ENCODE results near the gene MGAT5B. TPM values are rescaled to one million over a fixed set of nuclear protein-coding genes. Genes with fewer than 3 reads are reported as not detected.
A peak's percentile ranks its signal among the peaks of the same experiment; 100 is the strongest.

MGAT5B gene
- total and polyA plus RNA-seq, 2 experiments from 2014 or later = 1.6 to 10.0 TPM

DNA sequence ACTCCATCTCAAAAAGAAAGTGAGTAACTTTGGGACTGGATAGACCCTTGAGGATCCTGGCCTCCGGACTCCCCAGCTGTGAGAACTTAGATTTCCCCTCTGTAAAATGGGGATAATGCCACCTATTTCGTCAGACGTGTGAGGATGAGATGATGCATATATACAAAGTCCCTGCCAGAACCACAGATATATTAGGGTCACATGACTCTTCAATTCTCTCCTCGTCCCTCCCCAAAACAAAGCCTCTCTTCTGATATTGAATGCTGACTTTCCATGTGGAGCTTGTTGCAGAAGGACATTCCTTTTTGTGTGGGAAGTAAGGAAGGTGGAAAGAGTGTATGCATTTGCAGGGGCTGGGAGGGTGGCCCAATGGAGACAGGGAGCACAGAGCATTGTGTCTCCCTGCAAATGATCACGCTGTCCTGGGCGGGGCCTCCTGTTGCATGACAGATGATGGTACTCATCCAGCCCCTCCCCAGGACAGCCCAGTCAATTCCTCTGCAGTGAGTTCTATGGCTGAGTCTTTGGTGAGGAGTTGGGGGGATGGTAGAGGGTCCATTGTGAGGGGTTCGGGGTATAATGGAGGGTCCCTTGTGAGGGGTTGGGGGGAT, 35.1 kb upstream of the MGAT5B start:
- no peaks in the 10 kb centered on the region for H3F3A ChIP-seq (replicated peaks; ENCODE audit: low read depth)
- Mint-ChIP-seq H3K27ac (no peak overlapping the region), H3K9me3 (no peaks in the 10 kb centered on the region), H3K4me3 (no peak overlapping the region), H3K36me3 (ENCODE audit: low read depth) (no peaks in the 10 kb centered on the region), H3K27me3 (ENCODE audit: insufficient read depth, low read depth, poor library complexity) (peaks cover 11% of the 10 kb centered on the region), H3K4me1 (peaks cover 3% of the 10 kb centered on the region; the same call in 2 of the 3 replicates)
- H4K20me1 ChIP-seq (replicated peaks; ENCODE audit: insufficient read depth) = no peaks in the 10 kb centered on the region
- H3K36me3 ChIP-seq (ENCODE audit: insufficient read depth) = no peaks in the 10 kb centered on the region
- H2AFZ ChIP-seq = no peak overlapping the region
- no peaks in the 10 kb centered on the region for H3K27me3 ChIP-seq (ENCODE audit: insufficient read depth)
- H3K4me1 ChIP-seq (ENCODE audit: insufficient read depth) = no peaks in the 10 kb centered on the region
- H3K79me2 ChIP-seq (replicated peaks; ENCODE audit: insufficient read depth) = no peaks in the 10 kb centered on the region
- TF ChIP-seq STAT1 (IDR thresholded peaks at IDR 0.05; ENCODE audit: unreplicated experiment) (no peak), JUNB (IDR thresholded peaks at IDR 0.05; ENCODE audit: unreplicated experiment) (no peak), EZH2 (IDR thresholded peaks at IDR 0.05; ENCODE audit: low read depth, unreplicated experiment) (no peak), EZH2phosphoT487 (IDR thresholded peaks at IDR 0.05; ENCODE audit: unreplicated experiment) (no peak), CREB1 (CRISPR knock-in tag; IDR thresholded peaks at IDR 0.05; ENCODE audit: low read depth) (no peak), POLR2AphosphoS5 (IDR thresholded peaks at IDR 0.05; ENCODE audit: low read depth) (no peak), NANOG (IDR thresholded peaks at IDR 0.05; ENCODE audit: borderline replicate concordance) (no peak), ZNF331 (CRISPR knock-in tag; IDR thresholded peaks at IDR 0.05; ENCODE audit: low read depth) (no peak), ZNF114 (CRISPR knock-in tag; IDR thresholded peaks at IDR 0.05) (no peak)
- TF ChIP-seq, protein P1, sequence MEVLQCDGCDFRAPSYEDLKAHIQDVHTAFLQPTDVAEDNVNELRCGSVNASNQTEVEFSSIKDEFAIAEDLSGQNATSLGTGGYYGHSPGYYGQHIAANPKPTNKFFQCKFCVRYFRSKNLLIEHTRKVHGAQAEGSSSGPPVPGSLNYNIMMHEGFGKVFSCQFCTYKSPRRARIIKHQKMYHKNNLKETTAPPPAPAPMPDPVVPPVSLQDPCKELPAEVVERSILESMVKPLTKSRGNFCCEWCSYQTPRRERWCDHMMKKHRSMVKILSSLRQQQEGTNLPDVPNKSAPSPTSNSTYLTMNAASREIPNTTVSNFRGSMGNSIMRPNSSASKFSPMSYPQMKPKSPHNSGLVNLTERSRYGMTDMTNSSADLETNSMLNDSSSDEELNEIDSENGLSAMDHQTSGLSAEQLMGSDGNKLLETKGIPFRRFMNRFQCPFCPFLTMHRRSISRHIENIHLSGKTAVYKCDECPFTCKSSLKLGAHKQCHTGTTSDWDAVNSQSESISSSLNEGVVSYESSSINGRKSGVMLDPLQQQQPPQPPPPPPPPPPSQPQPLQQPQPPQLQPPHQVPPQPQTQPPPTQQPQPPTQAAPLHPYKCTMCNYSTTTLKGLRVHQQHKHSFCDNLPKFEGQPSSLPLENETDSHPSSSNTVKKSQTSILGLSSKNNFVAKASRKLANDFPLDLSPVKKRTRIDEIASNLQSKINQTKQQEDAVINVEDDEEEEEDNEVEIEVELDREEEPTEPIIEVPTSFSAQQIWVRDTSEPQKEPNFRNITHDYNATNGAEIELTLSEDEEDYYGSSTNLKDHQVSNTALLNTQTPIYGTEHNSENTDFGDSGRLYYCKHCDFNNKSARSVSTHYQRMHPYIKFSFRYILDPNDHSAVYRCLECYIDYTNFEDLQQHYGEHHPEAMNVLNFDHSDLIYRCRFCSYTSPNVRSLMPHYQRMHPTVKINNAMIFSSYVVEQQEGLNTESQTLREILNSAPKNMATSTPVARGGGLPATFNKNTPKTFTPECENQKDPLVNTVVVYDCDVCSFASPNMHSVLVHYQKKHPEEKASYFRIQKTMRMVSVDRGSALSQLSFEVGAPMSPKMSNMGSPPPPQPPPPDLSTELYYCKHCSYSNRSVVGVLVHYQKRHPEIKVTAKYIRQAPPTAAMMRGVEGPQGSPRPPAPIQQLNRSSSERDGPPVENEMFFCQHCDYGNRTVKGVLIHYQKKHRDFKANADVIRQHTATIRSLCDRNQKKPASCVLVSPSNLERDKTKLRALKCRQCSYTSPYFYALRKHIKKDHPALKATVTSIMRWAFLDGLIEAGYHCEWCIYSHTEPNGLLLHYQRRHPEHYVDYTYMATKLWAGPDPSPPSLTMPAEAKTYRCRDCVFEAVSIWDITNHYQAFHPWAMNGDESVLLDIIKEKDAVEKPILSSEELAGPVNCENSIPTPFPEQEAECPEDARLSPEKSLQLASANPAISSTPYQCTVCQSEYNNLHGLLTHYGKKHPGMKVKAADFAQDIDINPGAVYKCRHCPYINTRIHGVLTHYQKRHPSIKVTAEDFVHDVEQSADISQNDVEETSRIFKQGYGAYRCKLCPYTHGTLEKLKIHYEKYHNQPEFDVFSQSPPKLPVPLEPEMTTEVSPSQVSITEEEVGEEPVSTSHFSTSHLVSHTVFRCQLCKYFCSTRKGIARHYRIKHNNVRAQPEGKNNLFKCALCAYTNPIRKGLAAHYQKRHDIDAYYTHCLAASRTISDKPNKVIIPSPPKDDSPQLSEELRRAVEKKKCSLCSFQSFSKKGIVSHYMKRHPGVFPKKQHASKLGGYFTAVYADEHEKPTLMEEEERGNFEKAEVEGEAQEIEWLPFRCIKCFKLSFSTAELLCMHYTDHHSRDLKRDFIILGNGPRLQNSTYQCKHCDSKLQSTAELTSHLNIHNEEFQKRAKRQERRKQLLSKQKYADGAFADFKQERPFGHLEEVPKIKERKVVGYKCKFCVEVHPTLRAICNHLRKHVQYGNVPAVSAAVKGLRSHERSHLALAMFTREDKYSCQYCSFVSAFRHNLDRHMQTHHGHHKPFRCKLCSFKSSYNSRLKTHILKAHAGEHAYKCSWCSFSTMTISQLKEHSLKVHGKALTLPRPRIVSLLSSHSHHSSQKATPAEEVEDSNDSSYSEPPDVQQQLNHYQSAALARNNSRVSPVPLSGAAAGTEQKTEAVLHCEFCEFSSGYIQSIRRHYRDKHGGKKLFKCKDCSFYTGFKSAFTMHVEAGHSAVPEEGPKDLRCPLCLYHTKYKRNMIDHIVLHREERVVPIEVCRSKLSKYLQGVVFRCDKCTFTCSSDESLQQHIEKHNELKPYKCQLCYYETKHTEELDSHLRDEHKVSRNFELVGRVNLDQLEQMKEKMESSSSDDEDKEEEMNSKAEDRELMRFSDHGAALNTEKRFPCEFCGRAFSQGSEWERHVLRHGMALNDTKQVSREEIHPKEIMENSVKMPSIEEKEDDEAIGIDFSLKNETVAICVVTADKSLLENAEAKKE (CRISPR knock-in tag; IDR thresholded peaks at IDR 0.05) = no peak
- TF ChIP-seq, protein P2, sequence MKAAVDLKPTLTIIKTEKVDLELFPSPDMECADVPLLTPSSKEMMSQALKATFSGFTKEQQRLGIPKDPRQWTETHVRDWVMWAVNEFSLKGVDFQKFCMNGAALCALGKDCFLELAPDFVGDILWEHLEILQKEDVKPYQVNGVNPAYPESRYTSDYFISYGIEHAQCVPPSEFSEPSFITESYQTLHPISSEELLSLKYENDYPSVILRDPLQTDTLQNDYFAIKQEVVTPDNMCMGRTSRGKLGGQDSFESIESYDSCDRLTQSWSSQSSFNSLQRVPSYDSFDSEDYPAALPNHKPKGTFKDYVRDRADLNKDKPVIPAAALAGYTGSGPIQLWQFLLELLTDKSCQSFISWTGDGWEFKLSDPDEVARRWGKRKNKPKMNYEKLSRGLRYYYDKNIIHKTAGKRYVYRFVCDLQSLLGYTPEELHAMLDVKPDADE (IDR thresholded peaks at IDR 0.05) = no peak
- TF ChIP-seq, protein P3, sequence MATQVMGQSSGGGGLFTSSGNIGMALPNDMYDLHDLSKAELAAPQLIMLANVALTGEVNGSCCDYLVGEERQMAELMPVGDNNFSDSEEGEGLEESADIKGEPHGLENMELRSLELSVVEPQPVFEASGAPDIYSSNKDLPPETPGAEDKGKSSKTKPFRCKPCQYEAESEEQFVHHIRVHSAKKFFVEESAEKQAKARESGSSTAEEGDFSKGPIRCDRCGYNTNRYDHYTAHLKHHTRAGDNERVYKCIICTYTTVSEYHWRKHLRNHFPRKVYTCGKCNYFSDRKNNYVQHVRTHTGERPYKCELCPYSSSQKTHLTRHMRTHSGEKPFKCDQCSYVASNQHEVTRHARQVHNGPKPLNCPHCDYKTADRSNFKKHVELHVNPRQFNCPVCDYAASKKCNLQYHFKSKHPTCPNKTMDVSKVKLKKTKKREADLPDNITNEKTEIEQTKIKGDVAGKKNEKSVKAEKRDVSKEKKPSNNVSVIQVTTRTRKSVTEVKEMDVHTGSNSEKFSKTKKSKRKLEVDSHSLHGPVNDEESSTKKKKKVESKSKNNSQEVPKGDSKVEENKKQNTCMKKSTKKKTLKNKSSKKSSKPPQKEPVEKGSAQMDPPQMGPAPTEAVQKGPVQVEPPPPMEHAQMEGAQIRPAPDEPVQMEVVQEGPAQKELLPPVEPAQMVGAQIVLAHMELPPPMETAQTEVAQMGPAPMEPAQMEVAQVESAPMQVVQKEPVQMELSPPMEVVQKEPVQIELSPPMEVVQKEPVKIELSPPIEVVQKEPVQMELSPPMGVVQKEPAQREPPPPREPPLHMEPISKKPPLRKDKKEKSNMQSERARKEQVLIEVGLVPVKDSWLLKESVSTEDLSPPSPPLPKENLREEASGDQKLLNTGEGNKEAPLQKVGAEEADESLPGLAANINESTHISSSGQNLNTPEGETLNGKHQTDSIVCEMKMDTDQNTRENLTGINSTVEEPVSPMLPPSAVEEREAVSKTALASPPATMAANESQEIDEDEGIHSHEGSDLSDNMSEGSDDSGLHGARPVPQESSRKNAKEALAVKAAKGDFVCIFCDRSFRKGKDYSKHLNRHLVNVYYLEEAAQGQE (IDR thresholded peaks at IDR 0.05; ENCODE audit: unreplicated experiment) = no peak
- TF ChIP-seq, protein P4, sequence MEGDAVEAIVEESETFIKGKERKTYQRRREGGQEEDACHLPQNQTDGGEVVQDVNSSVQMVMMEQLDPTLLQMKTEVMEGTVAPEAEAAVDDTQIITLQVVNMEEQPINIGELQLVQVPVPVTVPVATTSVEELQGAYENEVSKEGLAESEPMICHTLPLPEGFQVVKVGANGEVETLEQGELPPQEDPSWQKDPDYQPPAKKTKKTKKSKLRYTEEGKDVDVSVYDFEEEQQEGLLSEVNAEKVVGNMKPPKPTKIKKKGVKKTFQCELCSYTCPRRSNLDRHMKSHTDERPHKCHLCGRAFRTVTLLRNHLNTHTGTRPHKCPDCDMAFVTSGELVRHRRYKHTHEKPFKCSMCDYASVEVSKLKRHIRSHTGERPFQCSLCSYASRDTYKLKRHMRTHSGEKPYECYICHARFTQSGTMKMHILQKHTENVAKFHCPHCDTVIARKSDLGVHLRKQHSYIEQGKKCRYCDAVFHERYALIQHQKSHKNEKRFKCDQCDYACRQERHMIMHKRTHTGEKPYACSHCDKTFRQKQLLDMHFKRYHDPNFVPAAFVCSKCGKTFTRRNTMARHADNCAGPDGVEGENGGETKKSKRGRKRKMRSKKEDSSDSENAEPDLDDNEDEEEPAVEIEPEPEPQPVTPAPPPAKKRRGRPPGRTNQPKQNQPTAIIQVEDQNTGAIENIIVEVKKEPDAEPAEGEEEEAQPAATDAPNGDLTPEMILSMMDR (conservative IDR thresholded peaks at IDR 0.05; ENCODE audit: low read depth in 2 of 2) = no peak
- DNase-seq (ENCODE audit: low spot score) = no peak
- H3K4me3 ChIP-seq = no peak overlapping the region
- no peaks in the 10 kb centered on the region for H3K9me2 ChIP-seq (ENCODE audit: insufficient read depth)
- H3K4me2 ChIP-seq = no peak overlapping the region
- H3K27ac ChIP-seq (ENCODE audit: low read depth) = no peak overlapping the region
- peak; percentile 34; the same call in 1 of the 3 replicates for ATAC-seq
